GM21367 (cell line): ENCODE measurements around the gene DCTN3.
A peak's percentile ranks its signal among the peaks of the same experiment; 100 is the strongest.

Experiments used
- ATAC-seq: cut with Tn5 transposase; IDR thresholded peaks from one replicate; pipeline ENCODE4 v1.9.1; 2021; ENCODE audit not compliant: unreplicated experiment

Gene DCTN3

DNA sequence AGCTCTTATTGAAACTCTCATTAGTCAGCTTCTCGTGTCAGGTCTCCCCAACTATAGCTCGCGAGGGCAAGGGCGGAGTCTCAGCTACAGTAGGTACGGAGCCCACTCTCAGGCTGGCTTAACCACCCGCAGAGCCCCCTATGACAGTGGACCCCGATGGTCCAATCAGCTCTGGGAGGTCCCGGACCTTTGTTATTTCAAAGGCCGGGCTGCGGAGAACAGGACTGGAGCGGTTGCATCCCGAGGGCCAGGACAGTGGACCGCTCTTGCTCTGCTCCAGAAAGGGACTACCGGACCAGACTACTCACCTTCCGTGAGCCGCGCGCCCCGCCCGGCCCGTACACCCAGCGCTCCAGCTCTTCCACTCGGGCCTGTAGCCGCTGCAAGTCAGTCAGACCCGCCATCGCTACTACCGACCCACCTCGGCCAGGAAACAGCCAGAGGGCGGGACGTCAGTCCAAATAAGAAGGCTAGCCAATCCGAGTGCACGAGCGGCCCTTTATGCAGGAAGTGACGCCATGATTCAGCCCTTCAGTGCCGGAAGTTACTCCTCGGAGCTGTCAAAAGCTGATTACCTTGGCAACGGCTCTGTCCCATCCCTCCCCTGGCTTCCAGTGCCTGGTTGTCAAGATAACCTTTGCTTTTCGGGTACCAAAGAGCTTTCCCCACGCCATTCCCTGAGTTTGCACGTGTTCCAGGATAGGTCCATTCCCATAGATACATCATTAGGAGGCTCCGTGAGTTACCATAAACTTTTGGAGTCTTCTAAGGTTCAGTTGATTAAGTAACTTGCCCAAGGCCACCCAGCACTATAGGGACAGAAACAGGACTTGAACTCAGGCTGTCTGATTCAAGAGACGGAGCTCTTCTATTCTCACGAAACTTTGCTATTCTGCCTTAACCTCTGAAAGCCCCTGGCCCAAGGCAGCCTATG is at the start of gene DCTN3:
Gene DCTN3 (minus strand): TSS at position 435 of the 934 bp plus-strand sequence. CDS start 31 bp downstream, at position 404.
- ATAC-seq = peak; percentile 97

DNA sequence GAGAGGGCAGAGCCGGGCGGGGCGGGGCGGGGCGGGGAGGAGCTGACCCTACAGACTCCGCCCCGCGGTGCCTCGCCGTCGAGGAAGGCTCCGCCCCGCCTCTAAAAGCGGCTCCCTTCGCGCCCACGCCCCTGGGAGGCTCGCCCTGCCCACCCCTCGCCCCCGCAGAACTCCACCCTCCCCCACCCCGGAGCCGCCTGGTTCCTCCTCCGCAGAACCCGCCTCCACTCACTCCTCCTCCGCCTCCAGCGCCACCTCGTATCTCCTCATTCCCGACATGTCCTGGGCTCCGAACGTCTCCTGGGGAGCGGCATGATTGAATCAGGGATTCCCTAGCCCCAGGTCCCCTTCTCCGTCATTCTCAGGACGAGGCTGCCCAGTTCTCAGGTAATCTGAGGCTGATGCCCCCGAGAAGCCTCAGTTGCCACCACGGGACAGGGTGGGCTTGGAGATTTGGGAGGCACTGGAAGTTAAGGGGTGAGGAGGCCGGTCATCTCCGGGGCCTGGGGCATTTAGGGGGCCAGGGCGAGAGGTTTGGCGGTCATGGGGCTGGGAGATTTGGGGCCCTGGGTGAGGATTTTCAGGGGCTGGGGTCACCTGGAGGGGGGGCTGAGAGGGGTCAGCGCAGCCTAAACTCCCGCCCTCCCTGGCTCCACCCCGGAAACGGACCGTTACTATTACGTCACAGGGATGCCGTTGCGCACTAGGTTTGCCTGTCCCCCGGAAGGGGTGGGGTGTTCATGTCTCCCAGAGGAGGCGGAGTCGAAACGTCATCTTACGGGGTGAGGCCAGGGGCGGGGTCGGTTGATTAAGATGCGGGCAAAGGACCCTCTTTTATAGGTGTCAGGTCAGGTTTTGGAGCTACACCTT is 45.3 kb upstream of the DCTN3 start:
- peak; percentile 59 for ATAC-seq

DNA sequence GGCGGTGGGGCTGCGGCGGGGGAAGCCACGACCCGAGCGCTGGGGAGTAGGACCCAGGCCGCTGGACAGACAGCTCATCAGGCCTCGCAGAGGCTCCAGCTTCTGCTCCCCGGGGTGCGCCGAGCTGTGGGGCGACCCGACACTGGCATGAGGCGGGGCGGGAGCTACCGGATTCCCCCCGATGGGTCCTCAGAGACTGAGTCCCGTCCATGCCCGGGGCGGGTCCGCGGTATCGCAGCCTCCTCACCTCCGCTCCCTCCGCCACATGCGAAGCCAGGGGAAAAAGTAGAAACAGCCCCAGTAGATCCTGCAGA is 44.7 kb upstream of the DCTN3 start:
- no peak for ATAC-seq

DNA sequence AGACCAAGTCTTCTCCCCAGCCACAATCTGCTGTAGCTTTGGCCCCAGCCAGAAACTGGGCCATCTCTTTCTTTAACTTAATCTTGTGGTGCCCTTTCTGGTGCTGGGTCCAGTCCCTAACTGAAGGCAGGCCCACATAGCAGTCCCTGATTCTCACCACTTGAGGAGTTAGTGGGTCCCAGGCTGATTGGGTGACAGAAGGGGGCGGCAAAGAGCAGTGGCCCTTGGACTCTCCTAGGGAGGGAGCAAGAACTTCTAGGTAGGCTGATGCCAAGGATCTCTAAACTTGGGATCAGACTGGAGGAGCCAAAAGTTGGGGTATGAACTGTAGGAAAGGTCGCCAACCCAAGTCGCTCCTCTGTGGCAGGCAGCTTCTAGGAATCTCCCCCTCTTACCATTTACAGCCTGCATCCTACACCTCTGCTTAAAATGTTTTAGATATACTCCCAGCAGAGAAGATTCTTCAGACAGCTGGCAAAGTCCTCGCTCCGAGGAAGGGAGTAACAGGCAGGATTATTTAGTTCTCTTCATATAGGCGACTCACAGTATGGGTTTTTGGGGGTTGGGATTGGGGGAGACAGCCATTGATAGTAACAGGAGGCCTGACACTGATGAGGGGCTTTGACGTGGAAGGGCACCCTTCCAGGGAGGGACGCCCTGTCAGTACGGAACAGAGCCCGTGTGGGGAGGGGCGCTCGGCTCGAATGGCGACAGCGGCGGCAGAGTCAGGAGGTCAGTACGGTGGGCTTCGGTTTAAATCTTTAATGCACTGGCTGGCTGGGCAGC is 44.2 kb upstream of the DCTN3 start:
- peak; percentile 50 for ATAC-seq

DNA sequence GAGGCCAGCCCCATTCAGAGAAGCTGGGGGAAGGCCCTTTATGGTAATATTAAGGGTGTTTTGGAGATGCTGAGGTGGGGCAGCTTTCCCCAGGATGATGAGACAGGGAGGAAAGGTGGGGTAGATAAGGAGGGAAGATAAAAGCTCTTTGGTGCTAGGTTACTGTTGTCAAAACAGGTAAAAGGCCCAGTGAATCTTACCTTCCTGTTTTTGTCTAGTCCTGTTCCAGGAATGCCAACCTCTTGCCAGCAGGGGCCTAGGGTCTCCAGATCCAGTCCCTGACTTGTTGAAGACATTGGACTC is 43.0 kb upstream of the DCTN3 start:
- ATAC-seq = no peak

DNA sequence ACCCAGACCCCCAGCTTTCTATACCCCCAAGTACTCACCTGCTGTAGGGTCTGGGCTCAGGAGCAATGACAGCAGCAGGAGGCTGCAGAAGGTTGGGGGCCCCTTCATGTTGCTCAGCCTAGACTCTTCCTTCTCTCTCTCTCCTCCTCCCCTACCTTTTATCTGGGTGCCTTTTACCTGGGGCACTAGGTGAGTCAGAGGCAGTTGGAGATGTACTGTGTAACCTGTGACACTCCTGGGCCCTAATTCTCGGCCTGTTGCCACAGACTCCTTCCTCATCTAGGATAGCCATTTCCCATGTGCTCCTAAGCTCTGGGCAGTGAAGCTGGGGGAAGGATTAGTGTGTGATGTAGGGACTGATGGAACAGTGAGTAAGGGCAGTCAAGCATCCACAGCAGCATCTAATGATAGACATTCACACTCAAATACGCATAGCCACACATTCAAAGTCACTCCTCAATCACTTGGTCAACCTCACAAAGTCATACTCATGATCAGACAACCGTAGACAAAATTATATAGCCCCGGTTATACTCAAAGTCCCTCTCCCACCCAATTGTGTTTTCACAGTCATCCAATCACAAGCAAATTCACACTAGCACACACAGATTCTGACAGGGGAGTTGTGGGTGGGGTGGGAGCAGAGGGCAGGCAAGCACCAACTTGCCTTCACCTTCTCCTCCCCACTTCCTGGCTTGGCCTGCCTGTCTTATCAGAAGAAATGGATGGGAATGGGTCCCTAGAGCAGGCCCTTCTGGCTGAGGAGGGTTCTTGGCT is 42.4 kb upstream of the DCTN3 start, which contains the start of gene CCL27:
Gene CCL27 (minus strand): TSS at position 132 of the 777 bp plus-strand sequence. CDS start 24 bp downstream, at position 108.
- no peak for ATAC-seq

DNA sequence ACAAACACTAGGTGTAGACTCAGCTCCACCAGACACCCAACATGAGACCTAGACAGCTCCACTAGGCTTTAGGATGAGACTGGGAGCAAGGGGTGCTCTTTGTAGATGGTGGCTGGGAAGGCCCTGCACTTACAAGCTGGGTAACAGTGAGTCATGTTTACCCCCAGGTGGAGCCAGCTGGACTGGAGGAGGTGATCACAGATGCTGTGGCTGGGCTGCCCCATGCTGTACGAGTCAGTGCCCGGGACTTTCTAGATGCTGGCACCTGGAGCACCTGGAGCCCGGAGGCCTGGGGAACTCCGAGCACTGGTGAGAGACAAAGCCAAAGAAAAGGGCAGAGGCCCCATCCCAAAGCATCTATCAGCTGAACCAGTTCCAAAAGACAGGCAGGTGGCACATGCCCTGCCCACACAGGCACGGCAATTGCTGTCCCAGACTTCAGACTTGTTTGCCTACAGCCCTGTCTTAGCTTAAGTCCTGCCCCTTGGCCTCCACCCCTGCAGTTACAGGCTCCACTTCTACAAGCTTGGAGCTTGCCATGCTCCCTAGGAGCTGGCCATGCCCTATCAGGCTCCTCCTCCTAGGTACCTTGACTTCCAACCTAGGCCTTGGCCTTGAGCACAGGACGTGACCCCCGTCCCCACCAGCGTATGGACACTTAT is 39.4 kb upstream of the DCTN3 start:
- ATAC-seq = no peak

DNA sequence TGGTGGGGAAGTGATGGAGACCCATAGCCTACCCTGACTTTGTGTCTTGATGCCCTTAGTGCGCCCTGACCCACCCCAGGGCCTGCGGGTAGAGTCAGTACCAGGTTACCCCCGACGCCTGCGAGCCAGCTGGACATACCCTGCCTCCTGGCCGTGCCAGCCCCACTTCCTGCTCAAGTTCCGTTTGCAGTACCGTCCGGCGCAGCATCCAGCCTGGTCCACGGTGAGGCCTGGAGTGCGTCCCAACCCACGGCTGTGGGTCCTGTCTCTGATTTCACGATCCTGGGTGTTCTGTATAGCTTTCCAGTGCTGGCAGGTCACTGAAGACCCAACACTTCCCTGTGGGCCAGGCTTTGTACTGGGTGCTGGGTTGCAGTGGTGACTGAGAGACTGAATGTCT is 38.2 kb upstream of the DCTN3 start:
- ATAC-seq = no peak

DNA sequence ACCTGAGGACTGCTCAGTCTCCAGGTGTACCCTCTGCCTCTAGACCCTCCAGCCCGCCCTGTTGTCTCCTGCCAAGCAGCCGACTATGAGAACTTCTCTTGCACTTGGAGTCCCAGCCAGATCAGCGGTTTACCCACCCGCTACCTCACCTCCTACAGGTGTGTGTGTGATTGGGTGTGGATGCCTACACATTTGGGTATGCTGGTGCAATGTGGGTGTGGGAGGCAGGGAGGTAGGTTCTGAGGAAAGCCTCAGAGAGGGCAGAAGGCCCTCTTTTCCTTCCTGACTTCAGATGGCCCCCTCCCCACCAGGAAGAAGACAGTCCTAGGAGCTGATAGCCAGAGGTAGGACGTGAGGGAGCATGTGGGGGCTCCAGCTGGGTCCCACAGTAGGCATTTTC is 36.7 kb upstream of the DCTN3 start:
- ATAC-seq = no peak

DNA sequence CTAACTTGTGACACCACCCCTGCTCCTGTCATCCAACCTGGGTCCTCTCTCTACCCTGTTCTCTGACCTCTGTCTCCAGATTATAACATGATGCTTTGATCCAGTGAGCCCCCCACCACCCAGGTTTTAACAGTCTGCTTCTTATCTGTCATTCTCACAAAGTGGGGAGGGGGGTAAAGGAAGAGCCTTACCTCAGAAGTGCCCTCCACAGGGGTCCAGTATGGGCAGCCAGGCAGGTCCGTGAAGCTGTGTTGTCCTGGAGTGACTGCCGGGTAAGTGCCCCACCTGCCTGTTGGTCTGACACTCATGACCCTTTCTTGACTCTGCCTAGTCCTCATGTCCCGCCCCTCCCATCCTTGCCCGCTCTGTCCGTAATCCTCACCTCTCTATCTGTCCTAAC is 35.1 kb upstream of the DCTN3 start:
- no peak for ATAC-seq

DNA sequence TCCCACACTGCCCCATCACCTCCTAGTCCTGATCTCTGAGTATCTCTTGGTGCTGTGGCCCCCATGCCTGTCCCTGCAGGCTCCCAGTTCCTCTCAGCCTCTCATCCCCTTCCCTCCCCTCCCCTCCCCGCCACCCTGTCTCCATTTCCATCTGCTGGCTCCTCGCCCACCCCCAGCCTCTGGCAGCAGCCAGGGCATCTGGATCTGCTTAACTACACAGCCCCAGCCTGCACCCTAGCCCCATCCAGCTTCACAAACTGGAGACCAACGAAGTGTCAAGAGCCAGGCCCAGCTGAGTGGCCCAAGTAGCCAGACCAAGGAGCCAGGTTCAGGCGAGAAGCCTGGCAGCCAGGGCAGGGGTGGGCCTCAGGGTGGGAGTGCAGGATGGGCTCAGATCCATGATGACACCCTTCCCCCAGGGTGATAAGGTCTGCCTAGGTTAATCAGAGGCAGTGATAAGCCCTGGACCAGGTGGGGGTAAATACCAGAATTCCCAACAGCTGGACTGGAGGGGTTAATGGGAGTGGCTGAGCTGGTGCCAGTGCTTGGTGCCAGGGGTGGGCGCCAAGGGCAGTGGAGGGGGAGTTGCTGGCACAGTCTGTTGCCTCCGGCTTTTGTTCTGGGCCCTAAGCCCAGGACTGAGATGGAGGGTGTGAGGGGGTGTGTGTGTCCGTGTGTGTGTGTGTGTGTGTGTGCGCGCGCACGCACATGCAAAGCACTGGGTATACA is 34.2 kb upstream of the DCTN3 start:
- ATAC-seq = no peak

DNA sequence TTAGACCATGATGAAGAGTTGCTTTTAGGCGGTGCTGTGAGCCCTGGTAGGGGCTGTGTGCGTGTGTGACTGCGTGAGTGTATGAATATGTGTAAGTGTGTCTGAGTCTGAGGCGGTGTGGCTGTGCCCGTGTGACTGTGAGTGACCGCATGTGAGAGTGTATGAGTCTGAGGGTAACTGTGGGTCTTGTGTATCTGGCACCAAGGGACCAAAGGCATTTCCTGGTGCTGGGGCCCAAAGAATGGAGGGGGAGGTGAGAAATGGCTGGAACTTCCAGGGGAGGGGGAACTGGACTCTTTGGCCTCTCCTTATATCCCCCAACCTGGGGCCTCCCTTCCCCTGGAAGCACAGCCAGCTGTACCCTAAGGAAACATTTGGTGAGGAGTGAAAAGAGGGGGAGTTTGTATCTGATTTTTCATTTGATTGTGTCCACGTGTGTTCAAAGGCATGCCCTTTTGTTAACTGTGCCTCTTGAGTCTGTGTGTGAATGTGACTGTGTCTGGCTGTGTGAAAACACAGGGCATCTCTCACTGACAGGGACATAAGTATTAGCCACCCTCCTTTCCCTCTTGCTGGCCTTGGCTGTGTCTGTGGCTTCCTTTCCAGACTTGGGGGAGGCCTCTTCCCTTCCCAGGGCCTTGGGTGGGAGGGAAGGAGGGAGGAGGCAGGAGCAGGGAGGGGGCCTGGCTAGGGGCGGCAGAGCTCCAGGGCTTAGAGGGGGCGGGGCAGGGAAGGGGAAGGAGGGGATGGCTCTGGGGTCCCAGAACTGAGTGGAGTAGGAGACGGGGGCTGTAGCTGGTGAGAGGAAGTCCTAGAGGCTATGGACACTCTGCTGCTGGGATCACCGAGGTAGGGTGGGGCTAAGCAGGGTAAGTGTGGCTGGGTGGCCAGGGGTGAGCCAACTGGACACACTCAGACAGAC is 33.1 kb upstream of the DCTN3 start:
- ATAC-seq = no peak

DNA sequence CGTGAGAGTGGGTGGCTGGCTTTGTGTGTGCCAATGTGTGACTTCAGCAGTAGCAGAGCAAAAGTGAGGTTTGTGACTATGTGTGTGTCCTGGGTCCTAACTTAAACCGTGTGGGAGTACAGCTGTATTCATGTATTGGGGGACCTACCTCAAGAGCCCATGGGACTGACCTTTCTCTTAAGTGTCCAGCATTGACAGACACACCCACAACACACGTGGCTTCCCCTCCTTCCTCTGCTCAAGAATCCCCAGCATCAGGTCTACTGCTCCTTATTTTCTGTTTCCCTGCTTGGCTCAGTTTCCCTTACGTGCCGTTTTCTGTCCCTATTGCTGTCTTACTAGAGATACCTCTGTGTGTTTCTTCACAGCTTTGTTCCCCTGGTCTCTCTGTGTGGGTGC is 32.3 kb upstream of the DCTN3 start:
- no peak for ATAC-seq

DNA sequence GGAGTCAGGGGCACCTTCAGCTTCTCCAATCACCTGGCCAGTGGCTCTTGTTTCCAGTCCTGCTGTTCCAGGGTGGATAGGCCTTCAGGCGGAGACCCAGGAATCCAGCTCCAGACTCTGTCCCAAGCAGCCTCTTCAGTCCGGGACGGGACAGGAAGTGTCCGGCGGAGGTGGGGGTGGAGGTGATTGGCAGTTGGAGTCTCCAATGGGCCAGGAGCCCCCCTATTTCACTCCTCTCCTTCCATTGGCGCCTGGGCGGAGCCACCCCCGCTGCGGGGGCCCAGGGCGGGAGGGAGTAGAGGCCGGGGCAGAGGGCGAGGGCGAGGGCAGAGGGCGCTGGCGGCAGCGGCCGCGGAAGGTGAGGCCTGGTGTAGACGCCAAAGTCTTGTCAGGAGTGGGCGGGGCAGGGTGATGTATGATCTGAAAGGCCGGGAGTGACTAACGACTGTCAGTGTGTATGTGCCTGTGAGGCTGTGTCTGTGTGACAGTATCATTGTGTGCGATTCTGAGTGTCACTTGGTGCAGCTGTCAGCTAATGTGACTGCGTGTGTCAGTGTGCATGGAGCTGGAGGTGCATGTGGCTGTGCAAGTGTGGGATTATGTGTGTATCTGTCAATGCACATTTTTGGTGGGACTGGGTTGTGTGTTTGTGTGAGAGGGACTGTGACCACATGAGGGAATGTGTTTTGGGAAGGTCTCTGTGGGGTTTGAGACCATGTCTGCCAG is 31.7 kb upstream of the DCTN3 start, which contains the start of gene IL11RA:
Gene IL11RA (plus strand): TSS at position 310 of the 726 bp plus-strand sequence. CDS start 3,033 bp downstream, outside the sequence.
- ATAC-seq = no peak

DNA sequence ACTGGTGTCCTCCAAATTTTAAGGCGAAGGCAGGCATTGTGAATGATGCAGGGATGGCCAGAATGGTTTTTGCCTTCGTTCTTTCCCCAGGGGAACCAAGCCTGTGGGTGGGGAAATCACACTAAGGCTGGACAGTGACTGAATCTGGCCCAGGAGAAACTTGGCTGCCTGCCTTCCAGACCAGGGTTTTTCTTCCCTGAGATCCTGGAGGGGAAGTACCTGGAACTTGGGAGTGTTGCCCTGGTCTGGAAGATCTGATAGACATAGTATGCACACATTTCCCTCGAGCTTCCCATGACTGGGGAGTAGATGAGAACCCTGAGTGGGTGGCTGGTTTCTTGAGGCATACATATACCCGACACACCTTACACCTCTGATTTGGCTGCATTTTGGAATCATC is 31.0 kb upstream of the DCTN3 start:
- no peak for ATAC-seq

DNA sequence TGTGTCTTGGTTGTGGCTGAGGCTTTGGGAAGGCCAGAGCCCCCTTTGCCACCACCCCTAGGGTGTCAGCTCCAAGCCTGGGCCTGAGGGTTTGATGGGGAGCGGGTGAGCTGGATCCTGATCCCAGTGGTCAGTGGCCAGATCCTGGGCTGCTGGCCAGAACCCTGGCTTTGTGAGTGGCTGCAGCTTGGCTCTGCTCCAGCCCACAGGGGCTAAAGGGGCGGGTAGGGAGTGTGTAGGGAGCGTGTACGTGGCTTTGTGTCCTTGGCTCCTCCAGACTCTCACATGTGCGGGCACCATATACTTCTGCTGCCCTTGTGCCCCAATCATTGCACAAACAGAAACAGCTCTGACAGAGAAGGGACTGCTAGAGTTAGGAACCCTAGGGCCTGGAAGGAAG is 30.5 kb upstream of the DCTN3 start:
- ATAC-seq = no peak

DNA sequence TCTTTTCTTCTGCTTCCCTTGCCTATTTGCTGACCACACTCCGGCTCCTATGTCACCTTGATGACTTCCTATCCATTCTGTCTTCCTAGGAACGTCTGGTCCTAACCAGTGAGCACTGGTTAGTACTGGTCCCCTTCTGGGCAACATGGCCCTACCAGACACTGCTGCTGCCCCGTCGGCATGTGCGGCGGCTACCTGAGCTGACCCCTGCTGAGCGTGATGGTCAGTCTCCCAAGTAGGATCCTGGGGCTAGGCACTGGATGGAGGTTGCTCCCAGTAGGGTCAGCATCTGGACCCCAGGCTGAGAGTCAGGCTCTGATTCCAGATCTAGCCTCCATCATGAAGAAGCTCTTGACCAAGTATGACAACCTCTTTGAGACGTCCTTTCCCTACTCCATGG is 28.4 kb upstream of the DCTN3 start:
- no peak for ATAC-seq

DNA sequence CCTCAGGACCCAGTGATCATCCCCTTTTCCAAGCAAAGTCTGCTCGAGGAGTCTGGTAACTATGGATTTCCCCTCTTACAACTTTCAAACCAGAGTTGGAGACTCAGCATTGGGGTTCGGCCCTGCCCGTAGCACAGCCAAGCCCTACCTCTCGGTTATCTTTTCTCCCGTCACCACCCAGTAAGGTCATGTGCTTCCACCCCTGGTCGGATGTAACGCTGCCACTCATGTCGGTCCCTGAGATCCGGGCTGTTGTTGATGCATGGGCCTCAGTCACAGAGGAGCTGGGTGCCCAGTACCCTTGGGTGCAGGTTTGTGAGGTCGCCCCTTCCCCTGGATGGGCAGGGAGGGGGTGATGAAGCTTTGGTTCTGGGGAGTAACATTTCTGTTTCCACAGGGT is 27.4 kb upstream of the DCTN3 start:
- ATAC-seq = no peak
